Neural progenitor cell (in vitro differentiated cells): ENCODE data around the gene VDAC2. TPM values are rescaled to one million over a fixed set of nuclear protein-coding genes. Genes with fewer than 3 reads are reported as not detected.

ENCODE experiments used
- DNase-seq: peaks from one replicate; pipeline ENCODE4 v3.0.0-alpha.2; 2016; ENCODE audit warnings: low spot score
- H2AFZ ChIP-seq: fragments of 200-600 bp; sonication (generic); replicated peaks from 2 replicates; pipeline ENCODE4 v1.6.1; 2016; ENCODE audit warnings: antibody characterized with exemption
- H3F3A ChIP-seq: fragments of 200-600 bp; sonication (generic); 2 replicates; pipeline ENCODE4 v1.6.1; 2016; ENCODE audit warnings: antibody characterized with exemption, low read depth
- H3K27ac ChIP-seq: fragments of 200-600 bp; sonication (generic); 2 replicates; pipeline ENCODE4 v1.5.1; 2016; ENCODE audit warnings: mild to moderate bottlenecking
- H3K27me3 ChIP-seq: fragments of 200-600 bp; sonication (generic); 2 replicates; pipeline ENCODE4 v1.6.1; 2016; ENCODE audit warnings: mild to moderate bottlenecking, moderate library complexity
- H3K36me3 ChIP-seq: fragments of 200-600 bp; sonication (generic); 2 replicates; pipeline ENCODE4 v1.5.1; 2016
- H3K4me1 ChIP-seq: fragments of 200-600 bp; sonication (generic); 2 replicates; pipeline ENCODE4 v1.6.1; 2016; ENCODE audit warnings: mixed run types
- H3K4me2 ChIP-seq: fragments of 200-600 bp; sonication (generic); 2 replicates; pipeline ENCODE4 v1.6.1; 2016
- H3K4me3 ChIP-seq: fragments of 200-600 bp; sonication (generic); 2 replicates; pipeline ENCODE4 v1.5.1; 2016
- H3K79me2 ChIP-seq: fragments of 200-600 bp; sonication (generic); 2 replicates; pipeline ENCODE4 v1.6.1; 2016; ENCODE audit warnings: low read depth
- H3K9ac ChIP-seq: fragments of 200-600 bp; sonication (generic); 2 replicates; pipeline ENCODE4 v1.6.1; 2016
- H3K9me3 ChIP-seq: fragments of 200-600 bp; sonication (generic); 2 replicates; pipeline ENCODE4 v1.5.1; 2016; ENCODE audit warnings: low read depth
- H4K20me1 ChIP-seq: fragments of 200-600 bp; sonication (generic); 2 replicates; pipeline ENCODE4 v1.6.1; 2016; ENCODE audit warnings: low read depth
- H3K27ac Mint-ChIP-seq: 3 replicates; pipeline ENCODE4 v1.8.0; 2021; ENCODE audit warnings: mixed read lengths
- H3K27me3 Mint-ChIP-seq: 2 replicates; pipeline ENCODE4 v1.8.0; 2022; ENCODE audit warnings: low read depth, mild to moderate bottlenecking, inconsistent platforms, moderate library complexity, mixed read lengths; ENCODE audit not compliant: insufficient read depth
- H3K36me3 Mint-ChIP-seq: 3 replicates; pipeline ENCODE4 v1.8.0; 2021; ENCODE audit warnings: mixed read lengths
- H3K4me1 Mint-ChIP-seq: 3 replicates; pipeline ENCODE4 v1.8.0; 2021; ENCODE audit warnings: mixed read lengths
- H3K4me3 Mint-ChIP-seq: 3 replicates; pipeline ENCODE4 v1.8.0; 2021; ENCODE audit warnings: mild to moderate bottlenecking, moderate library complexity, mixed read lengths
- H3K9me3 Mint-ChIP-seq: 3 replicates; pipeline ENCODE4 v1.8.0; 2020; ENCODE audit warnings: mixed read lengths
- EZH2 ChIP-seq: fragments of 200-600 bp; sonication (generic); IDR thresholded peaks from 2 replicates; pipeline ENCODE4 v1.6.1; 2017; ENCODE audit warnings: antibody characterized with exemption, mild to moderate bottlenecking, moderate library complexity
- EZH2phosphoT487 ChIP-seq: fragments of 200-600 bp; sonication (generic); IDR thresholded peaks from 2 replicates; pipeline ENCODE4 v1.6.1; 2017; ENCODE audit warnings: antibody characterized with exemption
- total RNA-seq: library from RNA; depleted of rRNA; stranded (reverse); fragments of >200 nt; gene quantifications from 2 replicates; pipeline ENCODE4 v1.2.3, GENCODE V29; 2015; ENCODE audit warnings: low replicate concordance
- TF ChIP-seq, protein P1 (sequence below): fragments of 200-600 bp; sonication (generic); IDR thresholded peaks from 2 replicates; pipeline ENCODE4 v1.5.1; 2017; ENCODE audit warnings: antibody characterized with exemption, mild to moderate bottlenecking

VDAC2 gene
- total RNA-seq, 1 donor from 2014 or later = 341 TPM

DNA sequence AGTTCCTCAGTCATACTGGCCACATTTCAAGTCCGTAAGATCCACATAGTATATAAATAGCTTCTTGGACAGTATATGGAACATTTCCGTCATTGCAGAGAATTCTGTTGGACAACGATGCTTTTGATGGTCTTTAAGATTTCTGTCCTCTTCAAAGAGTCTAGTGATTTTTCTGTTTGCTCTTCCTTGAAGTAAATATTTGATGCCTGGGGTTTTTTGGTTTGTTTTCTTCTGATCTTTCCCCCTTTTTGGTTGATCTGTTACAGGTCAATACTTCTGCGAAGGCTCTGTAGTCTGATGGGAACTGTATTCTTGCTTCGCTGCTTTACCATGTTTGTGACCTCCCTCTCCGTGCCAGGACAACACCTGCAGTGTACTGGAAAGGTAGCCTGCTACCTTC, 42.3 kb upstream of the VDAC2 start:
- H3K27ac ChIP-seq = no peak overlapping the region
- Mint-ChIP-seq H3K27me3 (no peaks in the 10 kb centered on the region), H3K4me3 (no peak overlapping the region), H3K9me3 (no peaks in the 10 kb centered on the region), H3K27ac (no peak overlapping the region), H3K4me1 (peaks cover 3% of the 10 kb centered on the region), H3K36me3 (peaks cover 6% of the 10 kb centered on the region)
- H4K20me1 ChIP-seq = no peaks in the 10 kb centered on the region
- no peaks in the 10 kb centered on the region for H3K27me3 ChIP-seq
- no peaks in the 10 kb centered on the region for H3K79me2 ChIP-seq
- no peaks in the 10 kb centered on the region for H3K36me3 ChIP-seq
- H3K4me1 ChIP-seq = no peaks in the 10 kb centered on the region
- no peak overlapping the region for H3K4me2 ChIP-seq
- TF ChIP-seq EZH2 (no peak), EZH2phosphoT487 (no peak)
- TF ChIP-seq, protein P1, sequence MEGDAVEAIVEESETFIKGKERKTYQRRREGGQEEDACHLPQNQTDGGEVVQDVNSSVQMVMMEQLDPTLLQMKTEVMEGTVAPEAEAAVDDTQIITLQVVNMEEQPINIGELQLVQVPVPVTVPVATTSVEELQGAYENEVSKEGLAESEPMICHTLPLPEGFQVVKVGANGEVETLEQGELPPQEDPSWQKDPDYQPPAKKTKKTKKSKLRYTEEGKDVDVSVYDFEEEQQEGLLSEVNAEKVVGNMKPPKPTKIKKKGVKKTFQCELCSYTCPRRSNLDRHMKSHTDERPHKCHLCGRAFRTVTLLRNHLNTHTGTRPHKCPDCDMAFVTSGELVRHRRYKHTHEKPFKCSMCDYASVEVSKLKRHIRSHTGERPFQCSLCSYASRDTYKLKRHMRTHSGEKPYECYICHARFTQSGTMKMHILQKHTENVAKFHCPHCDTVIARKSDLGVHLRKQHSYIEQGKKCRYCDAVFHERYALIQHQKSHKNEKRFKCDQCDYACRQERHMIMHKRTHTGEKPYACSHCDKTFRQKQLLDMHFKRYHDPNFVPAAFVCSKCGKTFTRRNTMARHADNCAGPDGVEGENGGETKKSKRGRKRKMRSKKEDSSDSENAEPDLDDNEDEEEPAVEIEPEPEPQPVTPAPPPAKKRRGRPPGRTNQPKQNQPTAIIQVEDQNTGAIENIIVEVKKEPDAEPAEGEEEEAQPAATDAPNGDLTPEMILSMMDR = no peak
- H3K9me3 ChIP-seq = no peaks in the 10 kb centered on the region
- H3K4me3 ChIP-seq = no peak overlapping the region
- H3K9ac ChIP-seq = no peak overlapping the region
- H3F3A ChIP-seq = no peaks in the 10 kb centered on the region
- no peak for DNase-seq
- H2AFZ ChIP-seq = no peak overlapping the region

DNA sequence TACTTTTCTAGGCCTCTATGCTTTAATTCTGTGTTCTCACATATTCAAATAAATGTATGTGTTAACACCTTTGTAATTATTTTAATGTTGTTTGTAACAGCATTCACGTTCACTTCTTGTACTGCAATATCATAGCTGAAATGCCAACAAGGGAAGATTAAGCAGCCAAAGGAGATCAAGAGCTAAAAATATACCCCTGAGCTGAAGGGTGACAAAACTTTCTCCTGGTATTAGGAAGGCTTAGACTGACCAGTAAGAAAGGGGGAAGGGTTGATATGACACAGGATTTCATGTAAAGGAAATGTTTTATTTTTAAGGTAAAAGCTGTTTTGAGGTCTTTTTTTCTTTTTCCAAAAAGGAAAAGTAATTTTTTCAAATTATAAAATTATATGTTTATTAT, 40.4 kb upstream of the VDAC2 start:
- Histone ChIP-seq H3K27me3 (no peaks in the 10 kb centered on the region), H3K4me3 (no peak overlapping the region), H3K36me3 (no peaks in the 10 kb centered on the region), H3K9ac (no peak overlapping the region), H3K79me2 (no peaks in the 10 kb centered on the region), H3K27ac (no peak overlapping the region), H2AFZ (no peak overlapping the region), H3K9me3 (no peaks in the 10 kb centered on the region), H3K4me1 (no peaks in the 10 kb centered on the region), H3K4me2 (no peak overlapping the region), H3F3A (no peaks in the 10 kb centered on the region), H4K20me1 (no peaks in the 10 kb centered on the region)
- Mint-ChIP-seq H3K27ac (no peak overlapping the region), H3K9me3 (no peaks in the 10 kb centered on the region), H3K4me3 (no peak overlapping the region), H3K27me3 (no peaks in the 10 kb centered on the region), H3K4me1 (peaks cover 3% of the 10 kb centered on the region), H3K36me3 (peaks cover 4% of the 10 kb centered on the region)
- TF ChIP-seq EZH2phosphoT487 (no peak), EZH2 (no peak)
- TF ChIP-seq, protein P1 = no peak
- no peak for DNase-seq

DNA sequence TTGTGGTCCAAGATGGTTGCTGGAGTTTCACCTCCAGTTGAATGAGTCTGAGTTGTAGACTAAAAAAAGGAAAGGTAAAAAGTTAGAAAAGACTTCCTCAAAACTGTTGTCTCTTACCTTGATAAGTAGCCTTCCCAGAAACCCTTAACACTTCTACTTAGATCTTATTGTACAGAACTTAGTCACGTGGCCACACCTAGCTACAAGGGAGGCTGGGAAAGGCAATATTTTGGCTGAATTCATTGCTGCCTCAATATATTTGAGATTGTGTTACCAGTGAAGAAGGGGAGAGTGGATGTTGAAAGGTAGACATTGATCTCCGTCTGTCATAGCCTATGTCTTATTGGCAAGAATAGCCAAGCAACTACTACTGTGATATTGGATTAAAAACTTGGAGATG, 35.5 kb upstream of the VDAC2 start:
- no peak for TF ChIP-seq EZH2phosphoT487
- no peak for TF ChIP-seq EZH2
- TF ChIP-seq, protein P1 = no peak
- Mint-ChIP-seq H3K4me3 (no peak overlapping the region), H3K36me3 (peaks cover 6% of the 10 kb centered on the region), H3K4me1 (no peaks in the 10 kb centered on the region), H3K27ac (no peak overlapping the region), H3K27me3 (no peaks in the 10 kb centered on the region), H3K9me3 (no peaks in the 10 kb centered on the region)
- H3K79me2 ChIP-seq = no peaks in the 10 kb centered on the region
- no peak overlapping the region for H3K9ac ChIP-seq
- H4K20me1 ChIP-seq = no peaks in the 10 kb centered on the region
- no peaks in the 10 kb centered on the region for H3K27me3 ChIP-seq
- H2AFZ ChIP-seq = no peak overlapping the region
- H3K4me2 ChIP-seq = no peak overlapping the region
- H3F3A ChIP-seq = no peaks in the 10 kb centered on the region
- H3K27ac ChIP-seq = no peak overlapping the region
- no peaks in the 10 kb centered on the region for H3K9me3 ChIP-seq
- H3K36me3 ChIP-seq = no peaks in the 10 kb centered on the region
- no peak for DNase-seq
- no peak overlapping the region for H3K4me3 ChIP-seq
- H3K4me1 ChIP-seq = no peaks in the 10 kb centered on the region

DNA sequence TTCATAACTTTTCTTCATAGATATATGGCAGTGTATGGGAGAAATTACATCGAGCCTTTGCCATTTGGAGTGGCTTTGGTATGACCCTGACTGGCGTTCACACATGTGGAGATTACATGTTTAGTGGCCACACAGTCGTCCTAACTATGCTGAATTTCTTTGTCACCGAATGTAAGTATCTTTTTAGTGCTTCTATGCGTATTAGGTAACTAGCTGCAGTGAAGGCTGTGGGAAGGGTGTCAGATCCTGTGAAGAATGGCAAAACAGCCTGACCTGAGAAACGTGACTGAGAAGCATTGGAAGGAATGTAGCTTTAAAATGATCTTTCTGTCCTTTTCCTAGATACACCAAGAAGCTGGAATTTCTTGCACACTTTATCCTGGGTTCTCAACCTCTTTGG, 34.5 kb upstream of the VDAC2 start:
- no peak overlapping the region for H3K27ac Mint-ChIP-seq
- H3K27me3 Mint-ChIP-seq = no peaks in the 10 kb centered on the region
- Histone ChIP-seq H3K4me1 (no peaks in the 10 kb centered on the region), H4K20me1 (no peaks in the 10 kb centered on the region), H3K4me3 (no peak overlapping the region), H3K27ac (no peak overlapping the region), H3K9ac (no peak overlapping the region), H3F3A (no peaks in the 10 kb centered on the region), H3K4me2 (no peak overlapping the region), H2AFZ (no peak overlapping the region), H3K36me3 (no peaks in the 10 kb centered on the region), H3K27me3 (no peaks in the 10 kb centered on the region), H3K9me3 (no peaks in the 10 kb centered on the region), H3K79me2 (no peaks in the 10 kb centered on the region)
- no peaks in the 10 kb centered on the region for H3K9me3 Mint-ChIP-seq
- no peak for DNase-seq
- TF ChIP-seq EZH2phosphoT487 (no peak), EZH2 (no peak)
- TF ChIP-seq, protein P1 = no peak
- peaks cover 6% of the 10 kb centered on the region for H3K36me3 Mint-ChIP-seq
- H3K4me3 Mint-ChIP-seq = no peak overlapping the region
- H3K4me1 Mint-ChIP-seq = no peaks in the 10 kb centered on the region
